HepG2 (cell line): ENCODE results near the gene EPHX1. TPM values are rescaled to one million over a fixed set of nuclear protein-coding genes. Genes with fewer than 3 reads are reported as not detected.

Experiments
- ATF2 ChIP-seq: sonication (generic); formaldehyde crosslinking; IDR thresholded peaks from 2 replicates; pipeline ENCODE4 v1.4.0; 2020; ENCODE audit warnings: missing genetic modification reagents
- ATF7 ChIP-seq, 2 experiments: fragments of 450-650 bp in 1 of 2; sonication (generic) in 1 of 2; formaldehyde crosslinking in 1 of 2; IDR thresholded peaks; 2 replicates each; pipeline versions ENCODE4 v1.4.0 to v1.6.1; 2016 to 2020; ENCODE audit warnings: antibody characterized with exemption in 1 of 2, mild to moderate bottlenecking in 1 of 2, missing genetic modification reagents in 1 of 2
- CCDC6 ChIP-seq: sonication (generic); formaldehyde crosslinking; IDR thresholded peaks from 2 replicates; pipeline ENCODE4 v1.8.1; 2022; ENCODE audit warnings: mild to moderate bottlenecking, missing genetic modification reagents, moderate library complexity
- CEBPG ChIP-seq: IDR thresholded peaks from 2 replicates; pipeline ENCODE4 v1.6.1; 2016
- CTCF ChIP-seq: sonication (generic); formaldehyde crosslinking; IDR thresholded peaks from 2 replicates; pipeline ENCODE4 v1.5.0; 2020; ENCODE audit warnings: mild to moderate bottlenecking, missing genetic modification reagents, moderate library complexity
- IKZF4 ChIP-seq: sonication (generic); formaldehyde crosslinking; IDR thresholded peaks from 2 replicates; pipeline ENCODE4 v1.5.1; 2020; ENCODE audit warnings: borderline replicate concordance, mild to moderate bottlenecking, low read depth, missing genetic modification reagents; ENCODE audit errors: not compliant biosample characterization
- MIER3 ChIP-seq: IDR thresholded peaks from 2 replicates; pipeline ENCODE4 v1.6.1; 2016; ENCODE audit warnings: missing compliant biosample characterization, borderline replicate concordance
- NFRKB ChIP-seq: fragments of 450-650 bp; IDR thresholded peaks from 2 replicates; pipeline ENCODE4 v1.6.1; 2017
- PHF20 ChIP-seq: sonication (generic); formaldehyde crosslinking; IDR thresholded peaks from 2 replicates; pipeline ENCODE4 v1.5.0; 2020; ENCODE audit warnings: mild to moderate bottlenecking, missing genetic modification reagents
- RARA ChIP-seq: IDR thresholded peaks from 2 replicates; pipeline ENCODE4 v1.6.1; 2016; ENCODE audit warnings: missing genetic modification reagents, missing compliant biosample characterization
- RFXAP ChIP-seq: sonication (generic); formaldehyde crosslinking; IDR thresholded peaks from 2 replicates; pipeline ENCODE4 v1.4.0; 2020; ENCODE audit warnings: missing genetic modification reagents, borderline replicate concordance
- SMC3 ChIP-seq: IDR thresholded peaks from 2 replicates; pipeline ENCODE4 v1.6.1; 2011; ENCODE audit warnings: low read length, improper control_type of control experiment
- SNAPC5 ChIP-seq: sonication (generic); formaldehyde crosslinking; IDR thresholded peaks from 2 replicates; pipeline ENCODE4 v1.8.1; 2023; ENCODE audit warnings: mild to moderate bottlenecking, missing genetic modification reagents, borderline replicate concordance
- SP5 ChIP-seq: IDR thresholded peaks from 2 replicates; pipeline ENCODE4 v1.6.1; 2016; ENCODE audit warnings: low read depth, borderline replicate concordance
- SSRP1 ChIP-seq: IDR thresholded peaks from 2 replicates; pipeline ENCODE4 v1.6.1; 2016; ENCODE audit warnings: control low read depth
- WIZ ChIP-seq: sonication (generic); formaldehyde crosslinking; IDR thresholded peaks from 2 replicates; pipeline ENCODE4 v1.5.1; 2020; ENCODE audit warnings: mild to moderate bottlenecking, missing genetic modification reagents
- XRCC5 ChIP-seq: fragments of 200-400 bp; formaldehyde crosslinking; optimal IDR thresholded peaks from 2 replicates; pipeline ENCODE3; 2017; ENCODE audit warnings: mild to moderate bottlenecking, low read length
- ZBTB25 ChIP-seq: IDR thresholded peaks from 2 replicates; pipeline ENCODE4 v1.6.1; 2018; ENCODE audit warnings: missing genetic modification reagents
- ZBTB7A ChIP-seq: sonication (generic); formaldehyde crosslinking; IDR thresholded peaks from 2 replicates; pipeline ENCODE4 v1.8.0; 2022; ENCODE audit warnings: mild to moderate bottlenecking, missing genetic modification reagents
- ZNF275 ChIP-seq: sonication (generic); formaldehyde crosslinking; IDR thresholded peaks from 2 replicates; pipeline ENCODE4 v1.8.0; 2022; ENCODE audit warnings: missing genetic modification reagents, mild to moderate bottlenecking, inconsistent platforms, borderline replicate concordance
- ZNF572 ChIP-seq: sonication (generic); formaldehyde crosslinking; IDR thresholded peaks from 2 replicates; pipeline ENCODE4 v1.5.1; 2020; ENCODE audit warnings: mild to moderate bottlenecking, missing genetic modification reagents
- ZNF720 ChIP-seq: sonication (generic); formaldehyde crosslinking; IDR thresholded peaks from 2 replicates; pipeline ENCODE4 v1.4.0; 2020; ENCODE audit warnings: missing genetic modification reagents
- ZNF83 ChIP-seq: sonication (generic); formaldehyde crosslinking; IDR thresholded peaks from 2 replicates; pipeline ENCODE4 v1.4.0; 2020; ENCODE audit warnings: missing genetic modification reagents, mild to moderate bottlenecking, borderline replicate concordance
- polyA plus RNA-seq, 8 experiments: library from polyadenylated mRNA; depleted of rRNA in 3 of 8; stranded (reverse) in 7 of 8; unstranded in 1 of 8; fragments of >200 nt; fragmentation: Illumina TruSeq in 4 of 8; extraction: Trizol in 4 of 8; gene quantifications; 2 replicates each; pipeline versions ENCODE4 v1.2.1 to v1.2.3, GENCODE V29; 2011 to 2016; ENCODE audit warnings: low read depth in 4 of 8, missing spikeins in 1 of 8, mixed read lengths in 1 of 8; ENCODE audit not compliant: insufficient read depth in 1 of 8
- total RNA-seq, 5 experiments: library from RNA; depleted of rRNA; stranded (reverse); fragments of >200 nt; fragmentation: Illumina TruSeq; extraction: Trizol; gene quantifications; 2 replicates each; pipeline ENCODE4 v1.2.3, GENCODE V29; 2016; ENCODE audit warnings: low read depth in 1 of 5

EPHX1 gene
- total and polyA plus RNA-seq, 2 of the 13 experiments (the other 11 are each of a cell fraction or from before 2014, with no cell fraction given), result 27.7 to 36.5 TPM

- 0 out of 2 replicates have a peak, but pooled peaks have one; percentile 19 for TF ChIP-seq MIER3
- TF ChIP-seq ZBTB25 (CRISPR knock-in tag), result peak; percentile 30; the same call in 1 of the 2 replicates
- peak; percentile 98 for TF ChIP-seq SMC3
- peak; percentile 34 for TF ChIP-seq CEBPG (CRISPR knock-in tag)
- no peak for TF ChIP-seq ZNF83 (CRISPR knock-in tag)
- 0 out of 2 replicates have a peak, but pooled peaks have one; percentile 27 for TF ChIP-seq WIZ (CRISPR knock-in tag)
- 0 out of 2 replicates have a peak, but pooled peaks have one; percentile 9 for TF ChIP-seq SP5 (CRISPR knock-in tag)
- TF ChIP-seq RFXAP (CRISPR knock-in tag), result no peak
- TF ChIP-seq SNAPC5 (CRISPR knock-in tag), result no peak
- TF ChIP-seq PHF20 (CRISPR knock-in tag), result peak; percentile 17; the same call in 1 of the 2 replicates
- TF ChIP-seq SSRP1 (CRISPR knock-in tag), result no peak; the same call in 1 of the 2 replicates
- no peak for TF ChIP-seq ZNF720 (CRISPR knock-in tag)
- no peak for TF ChIP-seq ZBTB7A (CRISPR knock-in tag)
- no peak for TF ChIP-seq ZNF275 (CRISPR knock-in tag)
- peak; percentile 77 for TF ChIP-seq XRCC5
- peak; percentile 95 for TF ChIP-seq CTCF (CRISPR knock-in tag)
- TF ChIP-seq NFRKB, result no peak
- TF ChIP-seq CCDC6 (CRISPR knock-in tag), result no peak
- no peak for TF ChIP-seq ATF2
- TF ChIP-seq RARA (CRISPR knock-in tag), result 0 out of 2 replicates have a peak, but pooled peaks have one; percentile 10
- TF ChIP-seq ATF7 (IDR thresholded peaks at IDR 0.05), result no peak
- no peak for TF ChIP-seq ATF7 (CRISPR knock-in tag; IDR thresholded peaks at IDR 0.05)
- TF ChIP-seq IKZF4 (CRISPR knock-in tag), result peak; percentile 60
- TF ChIP-seq ZNF572 (CRISPR knock-in tag), result no peak
Observed at GRCh38 chr1:225772323-225772768, 37.6 kb upstream of the EPHX1 start (continued).
